HG02943 (cell line): ENCODE data around the gene REPS1.
"Not testable (repeated sequence)": the region's sequence is repeated elsewhere in the genome, so short reads cannot be mapped to it uniquely, and the experiment has no call there.

Experiments
- ATAC-seq: cut with Tn5 transposase; IDR thresholded peaks from one replicate; pipeline ENCODE4 v1.9.1; 2021; ENCODE audit warnings: mild to moderate bottlenecking, low read depth, moderate library complexity; ENCODE audit not compliant: unreplicated experiment

REPS1 gene

GRCh38 chr6:138943089-138943625, 44.9 kb downstream of the REPS1 start:
- ATAC-seq = no peak

- not testable (repeated sequence) for ATAC-seq
Observed at GRCh38 chr6:138936873-138937272, 51.2 kb downstream of the REPS1 start.

GRCh38 chr6:138931660-138932059, 56.4 kb downstream of the REPS1 start:
- ATAC-seq = no peak

- ATAC-seq = no peak
Observed at GRCh38 chr6:138926579-138926978, 61.5 kb downstream of the REPS1 start.

- no peak for ATAC-seq
Observed at GRCh38 chr6:138925806-138926205, 62.2 kb downstream of the REPS1 start.

DNA sequence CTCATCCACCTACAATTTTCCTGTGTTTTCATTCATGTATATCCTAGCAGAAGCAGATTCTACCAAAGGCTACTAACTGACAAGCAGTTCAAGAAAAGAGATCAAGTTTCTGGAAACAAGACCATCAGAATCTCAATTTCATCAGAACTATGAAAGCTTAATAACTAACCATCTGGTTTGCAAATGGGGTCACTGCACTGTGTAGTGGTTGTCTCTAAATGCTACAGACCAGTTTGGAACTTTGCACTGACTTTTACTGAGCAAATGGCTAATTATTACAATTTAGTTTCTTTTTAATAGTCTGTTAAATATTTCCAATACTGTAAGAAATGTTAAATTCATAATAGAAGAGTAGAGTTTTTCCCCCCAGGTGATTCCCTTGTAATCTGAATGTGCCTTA, 64.5 kb downstream of the REPS1 start:
- no peak for ATAC-seq

GRCh38 chr6:138920906-138921305, 67.1 kb downstream of the REPS1 start:
- no peak for ATAC-seq

DNA sequence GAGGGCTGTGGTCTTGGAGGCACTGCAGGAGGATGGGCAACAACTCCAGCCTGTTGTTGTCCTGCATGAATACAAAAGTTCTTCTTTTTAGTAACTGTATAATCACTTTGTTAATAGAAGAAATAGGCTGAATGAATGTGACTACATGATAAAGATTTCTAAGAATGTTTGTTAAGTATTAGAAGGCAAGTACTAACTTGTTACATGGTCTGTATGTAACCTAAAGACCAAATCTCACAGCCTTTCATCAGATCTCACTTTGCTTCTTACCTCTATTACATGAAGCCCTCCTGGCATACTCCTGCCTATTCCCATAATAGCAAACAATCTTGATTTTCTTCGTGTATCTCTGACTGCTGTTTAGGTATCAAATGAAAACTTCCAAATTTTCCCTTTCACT, 73.4 kb downstream of the REPS1 start:
- no peak for ATAC-seq

DNA sequence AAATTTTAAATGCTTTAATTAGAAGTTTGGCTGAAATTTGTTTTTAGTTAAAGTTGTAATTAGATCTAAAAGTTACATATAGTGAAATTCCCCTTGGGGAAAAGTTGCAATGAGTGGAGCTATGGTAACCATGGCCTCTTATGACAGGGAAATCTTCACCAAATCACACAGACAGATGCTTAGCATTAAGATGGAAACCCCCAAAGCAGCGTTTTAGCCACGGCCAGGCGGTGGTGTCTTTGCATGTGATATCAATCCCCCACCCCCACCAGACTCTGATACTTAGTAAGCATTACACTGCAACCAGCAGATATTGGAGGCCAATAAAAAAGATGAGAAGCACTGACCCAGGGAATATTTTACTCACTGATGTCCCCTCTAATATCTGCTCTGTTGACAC, 75.7 kb downstream of the REPS1 start:
- no peak for ATAC-seq

- no peak for ATAC-seq
Observed at GRCh38 chr6:138909975-138910374, 78.1 kb downstream of the REPS1 start.

- no peak for ATAC-seq
Observed at GRCh38 chr6:138909511-138909910, 78.5 kb downstream of the REPS1 start.

DNA sequence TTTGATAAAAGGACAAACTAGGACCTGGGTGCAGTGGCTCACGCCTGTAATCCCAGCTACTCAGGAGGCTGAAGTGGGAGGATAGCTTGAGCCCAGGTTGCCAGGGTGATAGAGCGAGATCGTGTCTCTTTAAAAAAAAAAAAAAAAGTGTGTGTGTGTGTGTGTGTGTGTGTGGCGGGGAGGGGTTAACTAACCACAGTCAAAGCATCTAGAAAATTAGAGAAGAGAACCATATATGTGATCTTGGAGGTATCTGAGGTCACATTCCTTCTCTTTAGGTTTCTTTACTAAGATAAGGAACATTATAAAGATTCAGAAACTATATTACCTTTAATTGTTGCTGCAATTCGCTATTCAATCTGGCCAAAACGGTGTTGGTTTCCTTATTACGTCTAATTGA, 80.9 kb downstream of the REPS1 start:
- no peak for ATAC-seq

- ATAC-seq = no peak
Observed at GRCh38 chr6:138897031-138897430, 91.0 kb downstream of the REPS1 start.

GRCh38 chr6:138896104-138896756, 91.8 kb downstream of the REPS1 start:
- no peak for ATAC-seq

DNA sequence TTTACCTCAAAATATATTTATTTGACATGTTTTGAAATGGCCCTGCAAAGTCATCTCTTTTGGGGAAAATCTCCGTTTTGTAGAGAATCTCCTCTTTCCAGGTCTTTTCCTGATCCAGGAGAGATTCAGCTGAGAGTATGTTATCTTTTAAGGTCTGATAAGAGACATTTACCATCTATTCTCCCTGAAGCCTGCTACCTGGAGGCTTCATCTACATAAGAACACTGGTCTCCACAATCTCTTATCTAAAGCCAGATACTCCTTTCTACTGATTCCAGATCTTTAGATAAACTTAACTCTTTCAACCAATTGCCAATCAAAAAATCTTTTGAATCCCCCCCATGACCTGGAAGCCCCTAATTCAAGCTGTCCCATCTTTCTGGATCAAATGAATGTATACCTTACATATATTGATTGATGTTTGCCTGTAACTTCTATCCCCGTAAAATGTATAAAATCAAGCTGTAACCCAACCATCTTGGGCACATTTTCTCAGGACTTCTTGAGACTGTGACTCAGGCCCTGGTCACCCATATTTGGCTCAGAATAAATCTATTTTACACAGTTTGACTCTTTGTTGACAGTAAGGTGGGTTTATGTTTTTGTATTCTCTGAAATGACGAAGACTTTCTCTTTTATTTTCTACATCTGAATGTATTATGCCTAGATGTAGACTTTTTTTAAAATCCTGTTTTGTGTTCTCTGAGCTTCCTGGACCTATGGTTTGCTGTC, 96.6 kb downstream of the REPS1 start:
- no peak for ATAC-seq

DNA sequence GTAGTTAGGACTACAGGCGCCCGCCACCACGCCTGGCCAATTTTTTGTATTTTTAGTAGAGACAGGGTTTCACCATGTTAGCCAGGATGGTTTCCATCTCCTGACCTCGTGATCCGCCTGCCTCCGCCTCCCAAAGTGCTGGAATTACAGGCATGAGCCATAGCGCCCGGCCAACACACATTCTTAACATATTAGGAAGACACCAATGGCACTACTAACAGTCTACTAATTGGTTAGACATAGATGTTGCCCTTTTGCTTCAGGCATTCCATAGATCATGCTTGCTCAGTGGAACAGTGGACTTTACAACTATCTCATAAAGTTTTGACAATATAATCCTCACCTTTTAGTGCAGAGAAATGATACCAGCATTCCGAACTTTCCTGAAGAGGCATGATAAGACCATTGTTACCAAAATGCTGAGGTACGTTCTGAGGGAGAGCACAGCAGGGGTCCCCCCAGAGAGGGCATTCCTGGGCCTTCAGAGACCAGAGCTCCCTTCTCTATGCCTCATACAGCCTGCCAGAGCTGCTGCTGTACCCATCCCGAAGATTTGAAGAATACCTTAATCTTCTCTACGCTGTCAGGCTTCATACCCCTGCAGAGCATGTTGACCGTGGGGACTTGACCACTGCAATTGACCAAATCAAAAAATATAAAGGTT, 102.8 kb downstream of the REPS1 start:
- ATAC-seq = no peak

DNA sequence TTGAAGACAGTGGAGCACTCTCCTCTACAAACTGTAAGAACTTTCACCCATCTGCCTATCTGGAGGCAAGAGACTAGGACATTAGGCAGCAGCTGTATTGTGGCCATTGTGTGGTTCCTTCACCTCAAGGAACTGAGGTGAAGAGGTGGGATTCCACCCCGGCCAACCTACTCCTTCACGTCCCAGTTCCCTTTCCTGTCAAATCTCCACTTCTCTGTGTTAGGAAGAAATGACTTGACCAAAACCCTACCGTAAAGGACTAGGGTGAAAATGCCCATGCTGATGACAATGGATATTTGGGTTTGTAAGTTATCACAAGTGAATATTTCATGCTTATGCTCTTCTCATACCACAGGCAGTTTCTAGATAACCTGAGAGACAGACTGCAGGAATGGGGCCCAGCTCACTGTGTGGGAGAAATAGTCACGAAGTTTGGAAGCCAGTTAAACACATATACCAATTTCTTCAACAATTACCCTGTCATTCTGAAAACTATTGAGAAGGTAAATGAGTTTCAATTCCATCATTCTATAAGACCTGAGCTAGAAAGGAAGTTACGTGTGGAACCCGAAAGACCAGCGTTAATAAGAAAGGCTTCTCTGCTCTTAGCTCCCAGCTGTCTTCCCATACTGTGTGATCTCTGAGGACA, 105.6 kb downstream of the REPS1 start:
- peak; percentile 78 for ATAC-seq

GRCh38 chr6:138873191-138873590, 114.9 kb downstream of the REPS1 start:
- no peak for ATAC-seq

GRCh38 chr6:138869398-138869797, 118.7 kb downstream of the REPS1 start:
- ATAC-seq = no peak

- ATAC-seq = no peak
Observed at GRCh38 chr6:138868181-138868580, 119.9 kb downstream of the REPS1 start.
